NCI-H345 (cell line): Measurements from ENCODE around the gene COA1.

Source experiments
- DNase-seq: peaks from one replicate; lab custom pipeline; 2025; lab: John Stamatoyannopoulos, UW

The COA1 gene

GRCh38 chr7:43590862-43591557, 138.3 kb downstream of the COA1 start:
- no peak for DNase-seq

- no peak for DNase-seq
These were observed 139.6 kb downstream of the COA1 start for GRCh38 chr7:43589728-43590127.
